DLD1 (cell line): Measurements from ENCODE around the gene GADL1.

Experiments
- in situ Hi-C: cut with HindIII; loops from 2 replicates; pipeline ENCODE4 v1.10.0; 2017; ENCODE audit warnings: low sequenced_read_pairs

GADL1 gene

DNA sequence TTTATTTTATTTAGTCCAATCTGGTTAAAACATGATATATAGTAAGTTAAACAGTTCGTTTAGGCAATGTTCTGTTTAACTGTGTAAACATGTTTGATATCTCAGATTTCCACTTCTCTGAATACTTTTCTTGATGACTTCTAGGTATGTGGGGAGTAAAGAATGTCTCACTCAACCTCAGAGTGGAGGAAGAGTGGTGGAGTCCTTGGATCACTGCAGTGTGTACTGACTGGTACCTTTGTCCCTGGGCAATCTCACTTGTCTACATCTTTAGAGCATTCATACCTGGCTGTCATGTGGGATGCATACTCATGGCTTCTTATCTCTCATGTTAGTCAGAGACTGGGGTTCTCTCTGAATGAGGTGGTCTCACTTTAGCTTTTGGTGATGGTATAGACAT is 15.6 kb downstream of the GADL1 start:
- in situ Hi-C loops: loop anchor here (5.0 kb wide), 1 partner anchor 97 kb away; no protein-coding TSS in a partner anchor

- in situ Hi-C loops: loop anchor here (5.0 kb wide), 1 partner anchor 93 kb away; no protein-coding TSS in a partner anchor
Observed at GRCh38 chr3:30875505-30875904, 19.0 kb downstream of the GADL1 start.

DNA sequence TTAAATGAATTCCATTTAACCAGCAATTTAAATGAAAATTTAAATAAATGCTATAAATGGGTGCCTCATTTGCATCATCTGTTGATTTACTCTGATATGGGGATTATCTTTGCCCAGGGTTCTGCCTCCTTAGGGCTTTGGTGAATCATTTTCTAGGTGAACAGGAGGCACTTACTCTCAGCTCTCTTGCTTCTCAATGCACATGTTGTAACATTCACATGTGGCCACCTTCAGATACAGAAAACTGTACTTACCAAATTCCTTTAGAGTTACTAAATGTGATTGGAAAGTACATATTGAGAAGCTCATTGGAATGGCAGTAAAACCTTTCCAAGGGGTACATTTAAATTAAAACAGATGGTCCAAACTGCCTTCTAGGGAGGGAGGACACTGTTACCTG is 20.8 kb downstream of the GADL1 start:
- in situ Hi-C loops: no loop called here

DNA sequence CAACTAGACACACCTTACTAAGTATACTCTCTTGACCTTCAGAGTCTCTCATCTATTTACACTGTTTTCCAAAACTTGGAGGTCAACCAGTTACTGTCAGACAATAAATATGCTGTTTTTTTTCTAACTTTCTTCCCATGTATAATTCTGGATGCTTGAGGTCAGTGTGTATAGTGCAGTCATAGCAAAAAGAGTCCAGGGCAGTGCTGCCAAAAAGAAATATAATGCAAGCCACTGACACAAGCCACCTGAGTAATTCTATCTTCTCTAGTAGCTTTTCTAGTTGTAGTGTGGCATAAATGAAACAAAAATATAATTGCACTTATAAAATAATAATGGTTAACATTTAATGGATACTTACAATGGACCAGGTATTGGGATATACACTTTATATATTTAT is 21.6 kb downstream of the GADL1 start:
- in situ Hi-C loops: no loop called here

- in situ Hi-C loops: no loop called here
Observed at GRCh38 chr3:30871720-30872119, 22.7 kb downstream of the GADL1 start.

- in situ Hi-C loops: no loop called here
Observed at GRCh38 chr3:30864836-30865235, 29.6 kb downstream of the GADL1 start.

DNA sequence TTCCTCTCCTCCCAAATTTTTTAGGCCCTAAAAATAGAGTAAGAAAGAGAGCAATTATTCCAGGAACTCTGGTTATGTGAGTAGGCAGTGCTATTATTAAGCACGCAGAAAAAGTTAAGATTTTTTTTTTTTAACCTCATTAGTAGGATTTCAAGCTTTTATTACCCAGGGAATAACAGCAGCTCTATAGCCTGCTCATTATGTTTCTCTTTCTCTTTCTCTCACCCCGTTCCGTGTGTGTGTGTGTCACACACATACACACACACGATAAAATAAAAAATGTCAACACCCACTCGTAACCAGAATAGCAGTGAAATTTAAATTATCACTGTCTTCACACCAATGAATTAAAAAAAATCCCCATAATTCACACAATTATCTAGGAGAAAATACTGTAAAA is 30.3 kb downstream of the GADL1 start:
- in situ Hi-C loops: no loop called here

DNA sequence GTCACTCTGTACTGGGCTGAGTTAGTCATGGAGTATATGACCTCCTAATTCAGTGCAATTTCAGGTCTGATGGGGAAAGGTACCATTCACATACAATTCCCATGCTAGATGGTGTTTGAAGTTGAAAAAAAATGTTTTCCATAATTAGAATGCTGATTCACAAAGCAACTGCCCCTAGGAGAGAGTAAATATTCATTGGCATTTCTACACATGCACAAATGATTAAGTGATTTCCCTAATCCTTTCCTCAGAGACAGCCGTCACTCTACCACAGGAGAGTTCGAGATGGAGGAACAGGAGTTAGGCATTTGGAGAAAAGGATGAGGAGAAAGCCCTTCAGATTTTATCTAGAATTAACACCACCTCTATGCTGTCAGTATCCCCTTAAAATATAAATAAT is 32.5 kb downstream of the GADL1 start:
- in situ Hi-C loops: no loop called here

DNA sequence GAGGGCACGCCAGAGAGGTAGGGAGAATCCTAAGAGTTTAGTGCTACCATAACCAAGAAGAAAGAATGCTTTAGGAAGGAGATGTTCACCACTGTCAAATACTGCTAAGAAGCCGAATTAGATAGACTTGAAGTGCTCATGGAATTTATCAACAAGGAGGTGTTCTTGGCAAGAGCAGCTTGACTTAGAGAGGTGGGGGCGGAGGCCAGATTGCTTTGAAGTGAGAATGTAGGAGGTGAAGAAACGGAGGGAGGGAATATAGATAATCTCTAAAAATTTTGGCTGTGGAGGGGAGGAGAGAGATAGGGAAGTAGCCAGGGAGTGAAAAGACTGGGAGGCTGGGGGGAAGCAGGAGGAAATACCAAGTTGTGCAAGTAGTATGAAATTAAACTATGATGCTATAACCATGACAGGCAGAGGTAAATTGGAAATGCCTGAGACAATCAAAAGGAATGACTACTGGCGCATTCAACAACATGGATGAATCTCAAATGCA is 35.5 kb downstream of the GADL1 start:
- in situ Hi-C loops: no loop called here

DNA sequence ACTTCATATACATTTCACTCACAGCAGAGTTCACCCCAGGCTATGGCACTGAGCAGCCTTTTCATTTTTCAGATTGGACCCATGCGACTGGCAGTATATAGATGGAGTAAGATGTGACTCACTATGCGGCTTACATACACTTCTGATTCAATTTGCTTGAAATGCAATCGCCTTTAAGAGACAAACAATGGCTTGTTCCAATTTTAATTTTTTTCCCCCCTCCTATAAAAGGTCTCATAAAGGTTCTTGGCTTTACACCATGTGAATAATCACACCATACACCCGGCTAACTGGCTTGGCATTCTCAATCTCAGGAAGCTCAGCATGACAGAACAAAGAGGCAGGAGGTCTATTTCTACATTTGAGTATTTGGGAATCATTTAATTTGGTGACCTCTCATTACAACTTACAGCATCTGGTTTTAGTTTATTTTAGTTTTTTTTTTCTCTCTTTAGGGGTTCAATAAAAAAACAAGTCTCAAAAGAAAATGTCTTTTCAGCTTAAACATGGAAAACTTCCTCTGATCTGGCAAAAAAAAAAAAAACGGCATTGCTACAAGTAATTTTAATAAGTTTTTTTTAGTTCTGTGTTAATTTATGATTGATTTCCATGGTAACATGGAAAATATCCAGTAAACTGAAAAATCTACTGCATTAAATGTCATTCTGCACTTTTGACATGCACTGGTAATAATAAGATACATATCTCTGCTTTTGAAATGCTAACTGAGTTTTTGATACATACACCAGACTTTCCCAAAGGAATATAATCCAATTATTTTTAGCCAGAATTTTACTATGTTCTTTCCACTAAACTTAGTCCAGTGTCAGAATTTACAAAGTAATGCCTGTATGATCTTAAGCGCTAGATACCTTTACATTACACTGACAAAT is 38.8 kb downstream of the GADL1 start:
- in situ Hi-C loops: no loop called here

GRCh38 chr3:30852833-30853232 is 41.6 kb downstream of the GADL1 start:
- in situ Hi-C loops: no loop called here

GRCh38 chr3:30848087-30848779 is 46.2 kb downstream of the GADL1 start:
- in situ Hi-C loops: no loop called here

GRCh38 chr3:30847592-30847991 is 46.9 kb downstream of the GADL1 start:
- in situ Hi-C loops: no loop called here

DNA sequence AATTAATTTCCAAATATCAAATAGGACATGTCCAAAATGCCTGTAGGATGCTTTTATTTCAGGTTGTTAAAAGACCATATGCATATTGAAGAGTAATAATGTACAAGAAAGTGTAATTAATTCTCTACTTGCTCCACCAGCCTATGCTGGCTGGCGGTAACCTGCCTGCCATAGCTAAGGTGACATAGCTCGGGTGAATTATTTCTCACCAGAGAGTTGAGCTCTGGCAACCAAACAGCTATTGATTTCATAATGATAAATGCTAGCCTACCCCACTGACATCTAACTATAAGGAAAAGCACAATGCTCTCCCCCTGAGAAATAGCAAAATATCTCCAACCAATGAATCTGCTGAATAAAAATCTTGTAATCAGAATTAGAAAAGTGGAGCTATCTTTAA is 48.9 kb downstream of the GADL1 start:
- in situ Hi-C loops: no loop called here

- in situ Hi-C loops: no loop called here
Observed at GRCh38 chr3:30843877-30844276, 50.6 kb downstream of the GADL1 start.

DNA sequence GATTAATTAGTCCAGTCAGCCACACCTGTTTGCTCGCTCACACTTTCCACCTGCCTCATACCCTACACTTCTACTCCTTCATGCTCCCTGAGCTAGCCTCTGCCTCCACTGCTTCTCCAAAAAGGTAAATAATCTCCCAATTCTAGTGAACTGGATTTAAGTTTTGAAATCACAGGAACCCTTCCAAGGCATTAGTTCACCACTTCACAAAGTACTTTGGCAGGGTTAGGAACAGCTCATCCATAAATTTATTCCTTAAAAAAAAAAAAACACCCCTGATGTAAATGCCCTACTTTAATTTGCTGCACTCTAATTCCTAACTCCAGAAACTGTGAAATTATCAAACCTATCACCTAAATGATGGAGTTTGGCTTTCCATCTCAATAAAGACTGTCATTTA is 58.3 kb downstream of the GADL1 start:
- in situ Hi-C loops: no loop called here

- in situ Hi-C loops: no loop called here
Observed at GRCh38 chr3:30835667-30836066, 58.8 kb downstream of the GADL1 start.

- in situ Hi-C loops: no loop called here
Observed at GRCh38 chr3:30832961-30833575, 61.4 kb downstream of the GADL1 start.

- in situ Hi-C loops: no loop called here
Observed at GRCh38 chr3:30827080-30827479, 67.4 kb downstream of the GADL1 start.

DNA sequence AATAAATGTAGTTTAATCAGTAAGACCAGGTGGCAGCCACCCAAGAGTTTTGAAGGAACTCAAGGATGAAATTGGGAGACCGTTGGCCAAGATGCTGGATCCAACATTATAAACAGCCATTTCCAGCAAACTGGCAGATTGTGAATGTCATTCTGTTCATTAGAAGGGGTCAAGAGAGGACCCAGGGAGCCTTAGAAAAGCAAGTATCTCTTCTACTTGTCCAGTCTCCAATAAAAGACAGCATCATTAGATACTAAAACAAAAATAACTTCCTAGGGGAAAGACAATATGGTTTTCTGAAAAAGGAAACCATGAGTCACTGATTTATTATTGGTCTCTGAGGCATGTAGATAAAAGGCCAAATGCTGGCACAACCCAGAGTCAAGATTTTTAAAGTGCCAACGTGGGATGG is 67.9 kb downstream of the GADL1 start:
- in situ Hi-C loops: no loop called here

DNA sequence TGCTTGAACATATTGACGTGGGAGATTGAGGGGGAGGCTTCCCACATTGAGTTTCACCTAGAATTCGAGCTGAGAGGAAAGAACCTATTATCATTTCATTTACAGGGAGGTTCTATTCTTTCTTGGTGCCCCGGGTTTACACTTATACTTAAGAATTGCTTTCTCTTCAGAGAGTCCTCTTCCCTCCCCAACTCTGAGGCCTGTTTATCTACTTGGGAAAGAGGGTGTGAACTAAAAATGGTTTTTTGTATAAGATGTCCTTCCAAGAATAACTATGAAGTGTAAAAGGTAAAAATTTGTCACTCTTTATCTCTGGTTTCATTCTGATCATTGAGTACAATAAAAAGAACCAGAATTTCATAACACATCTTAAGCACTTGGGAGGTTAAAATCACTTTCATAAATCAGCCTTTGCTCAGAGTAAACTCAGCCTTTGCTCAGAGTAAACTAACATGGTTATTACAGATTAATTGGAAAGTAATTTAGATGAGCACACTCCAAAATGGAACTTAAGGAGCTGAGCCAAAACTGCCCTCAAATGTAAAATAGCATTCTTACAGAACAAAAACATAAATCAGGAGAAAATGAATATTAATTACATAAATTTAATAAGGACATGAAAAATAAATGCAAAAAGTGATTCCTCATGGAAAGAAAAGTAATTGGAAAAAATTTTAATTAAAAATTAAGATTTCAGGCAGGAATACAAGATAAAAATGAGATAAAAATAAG is 75.2 kb downstream of the GADL1 start:
- in situ Hi-C loops: no loop called here
